ENCODE data around the gene PSMG3.

DNA sequence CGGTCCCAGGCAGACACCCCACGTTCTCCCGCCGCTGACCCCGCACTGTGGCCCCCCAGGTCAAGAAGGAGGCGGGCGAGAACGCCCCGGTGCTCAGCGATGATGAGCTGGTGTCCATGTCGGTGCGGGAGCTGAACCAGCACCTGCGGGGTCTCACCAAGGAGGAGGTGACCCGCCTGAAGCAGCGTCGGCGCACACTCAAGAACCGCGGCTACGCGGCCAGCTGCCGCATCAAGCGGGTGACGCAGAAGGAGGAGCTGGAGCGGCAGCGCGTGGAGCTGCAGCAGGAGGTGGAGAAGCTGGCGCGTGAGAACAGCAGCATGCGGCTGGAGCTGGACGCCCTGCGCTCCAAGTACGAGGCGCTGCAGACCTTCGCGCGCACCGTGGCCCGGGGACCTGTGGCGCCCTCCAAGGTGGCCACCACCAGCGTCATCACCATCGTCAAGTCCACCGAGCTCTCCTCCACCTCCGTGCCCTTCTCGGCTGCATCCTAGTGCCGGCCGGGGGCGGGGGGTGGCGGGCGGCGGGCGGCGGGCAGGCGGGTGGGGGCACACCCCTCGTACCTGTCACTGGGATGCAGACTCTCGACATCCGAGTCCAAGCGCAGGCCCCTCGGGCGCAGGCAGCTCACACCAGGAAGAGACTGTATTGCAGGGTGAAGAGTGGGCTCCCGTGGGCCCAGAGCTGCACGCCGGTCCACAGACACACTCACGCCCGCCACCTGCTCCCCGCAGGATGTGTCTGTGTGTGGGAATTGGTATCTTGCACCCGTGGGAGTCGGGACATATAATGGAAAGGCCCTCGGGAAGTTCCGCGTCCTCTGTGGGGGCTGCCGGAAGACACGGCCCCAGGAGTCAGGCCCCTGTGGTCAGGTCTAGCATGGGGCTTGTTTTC, 29.7 kb downstream of the PSMG3 start:
- TF ChIP-seq, protein P1, sequence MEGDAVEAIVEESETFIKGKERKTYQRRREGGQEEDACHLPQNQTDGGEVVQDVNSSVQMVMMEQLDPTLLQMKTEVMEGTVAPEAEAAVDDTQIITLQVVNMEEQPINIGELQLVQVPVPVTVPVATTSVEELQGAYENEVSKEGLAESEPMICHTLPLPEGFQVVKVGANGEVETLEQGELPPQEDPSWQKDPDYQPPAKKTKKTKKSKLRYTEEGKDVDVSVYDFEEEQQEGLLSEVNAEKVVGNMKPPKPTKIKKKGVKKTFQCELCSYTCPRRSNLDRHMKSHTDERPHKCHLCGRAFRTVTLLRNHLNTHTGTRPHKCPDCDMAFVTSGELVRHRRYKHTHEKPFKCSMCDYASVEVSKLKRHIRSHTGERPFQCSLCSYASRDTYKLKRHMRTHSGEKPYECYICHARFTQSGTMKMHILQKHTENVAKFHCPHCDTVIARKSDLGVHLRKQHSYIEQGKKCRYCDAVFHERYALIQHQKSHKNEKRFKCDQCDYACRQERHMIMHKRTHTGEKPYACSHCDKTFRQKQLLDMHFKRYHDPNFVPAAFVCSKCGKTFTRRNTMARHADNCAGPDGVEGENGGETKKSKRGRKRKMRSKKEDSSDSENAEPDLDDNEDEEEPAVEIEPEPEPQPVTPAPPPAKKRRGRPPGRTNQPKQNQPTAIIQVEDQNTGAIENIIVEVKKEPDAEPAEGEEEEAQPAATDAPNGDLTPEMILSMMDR (IDR thresholded peaks at IDR 0.05), result no peak
- no peak for TF ChIP-seq POLR2A (IDR thresholded peaks at IDR 0.05)

Measured in testis (tissue), 2 donors.